K562 (cell line): ENCODE measurements around the gene PRKRIP1. TPM values are rescaled to one million over a fixed set of nuclear protein-coding genes. Genes with fewer than 3 reads are reported as not detected.

Experiments
- NRF1 ChIP-seq, 2 experiments: fragments of 450-650 bp; IDR thresholded peaks in 1 of 2; conservative IDR thresholded peaks in 1 of 2; 2 replicates each; pipeline ENCODE4 v1.6.1; 2014; ENCODE audit warnings: mild to moderate bottlenecking in 2 of 2
- POLR2G ChIP-seq: fragments of 200-400 bp; formaldehyde crosslinking; IDR thresholded peaks from 2 replicates; pipeline ENCODE4 v1.6.1; 2017; ENCODE audit warnings: low read depth, mild to moderate bottlenecking, antibody characterized with exemption, low read length, moderate library complexity
- RCOR1 ChIP-seq, 2 experiments: IDR thresholded peaks; 2 replicates each; pipeline ENCODE4 v1.6.1; 2012; ENCODE audit warnings: low read depth in 2 of 2, low read length in 2 of 2, borderline replicate concordance in 1 of 2, improper control_type of control experiment in 1 of 2
- SP2 ChIP-seq: IDR thresholded peaks from 2 replicates; pipeline ENCODE4 v1.6.1; 2011; ENCODE audit warnings: mild to moderate bottlenecking, low read depth, low read length, moderate library complexity; ENCODE audit not compliant: poor library complexity, severe bottlenecking; ENCODE audit errors: extremely low read depth
- TAF9B ChIP-seq: fragments of 450-650 bp; IDR thresholded peaks from 2 replicates; pipeline ENCODE4 v1.6.1; 2018; ENCODE audit warnings: mild to moderate bottlenecking; ENCODE audit not compliant: partially characterized antibody
- TBP ChIP-seq: optimal IDR thresholded peaks from 2 replicates; pipeline ENCODE3; 2011; ENCODE audit warnings: low read depth, low read length, improper control_type of control experiment
- TEAD2 ChIP-seq: fragments of 450-650 bp; IDR thresholded peaks from 2 replicates; pipeline ENCODE4 v1.6.1; 2016; ENCODE audit warnings: missing genetic modification characterization, control low read depth, missing compliant biosample characterization
- TOE1 ChIP-seq, 2 experiments: fragments of 450-650 bp in 1 of 2; sonication (generic) in 1 of 2; formaldehyde crosslinking in 1 of 2; IDR thresholded peaks; 2 replicates each; pipeline versions ENCODE4 v1.7.1 to v1.8.0; 2016 to 2022; ENCODE audit warnings: borderline replicate concordance in 2 of 2, mild to moderate bottlenecking in 2 of 2, antibody characterized with exemption in 1 of 2, inconsistent platforms in 1 of 2, low read depth in 1 of 2, missing genetic modification reagents in 1 of 2, moderate library complexity in 1 of 2
- polyA plus RNA-seq, 8 experiments: library from polyadenylated mRNA; depleted of rRNA in 4 of 8; stranded (reverse) in 5 of 8; unstranded in 3 of 8; fragments of >200 nt; fragmentation: Nextera tagmentation in 2 of 8; fragmentation: Illumina TruSeq in 1 of 8; extraction: Ambion mirVana in 2 of 8; extraction: Trizol in 1 of 8; gene quantifications; 2 replicates each; pipeline versions ENCODE4 v1.2.1 to v1.2.3, GENCODE V29; 2011 to 2014; ENCODE audit warnings: inconsistent platforms in 1 of 8, missing spikeins in 1 of 8
- total RNA-seq, 7 experiments: library from RNA; depleted of rRNA in 6 of 7; stranded (reverse); fragments of >200 nt in 6 of 7; fragmentation: Illumina TruSeq in 2 of 7; extraction: Trizol in 2 of 7; gene quantifications; 2 replicates each; pipeline versions ENCODE4 v1.2.1 to v1.2.3, GENCODE V29; 2011 to 2021; ENCODE audit warnings: low replicate concordance in 1 of 7
- TF ChIP-seq, protein P1 (sequence below): fragments of 250-450 bp; sonication (Bioruptor Pico); IDR thresholded peaks from 2 replicates; pipeline ENCODE4 v1.5.0; 2020; ENCODE audit warnings: mild to moderate bottlenecking
- TF ChIP-seq, protein P2 (sequence below): fragments of 200-600 bp; sonication (generic); IDR thresholded peaks from one replicate; pipeline ENCODE4 v1.6.1; 2012; ENCODE audit warnings: mild to moderate bottlenecking, low read depth, low read length, inconsistent platforms

PRKRIP1 gene
- total and polyA plus RNA-seq, 9 of the 15 experiments (the other 6 are each of a cell fraction or from before 2014, with no cell fraction given): 14.9 to 52.1 (median 19.8) TPM

DNA sequence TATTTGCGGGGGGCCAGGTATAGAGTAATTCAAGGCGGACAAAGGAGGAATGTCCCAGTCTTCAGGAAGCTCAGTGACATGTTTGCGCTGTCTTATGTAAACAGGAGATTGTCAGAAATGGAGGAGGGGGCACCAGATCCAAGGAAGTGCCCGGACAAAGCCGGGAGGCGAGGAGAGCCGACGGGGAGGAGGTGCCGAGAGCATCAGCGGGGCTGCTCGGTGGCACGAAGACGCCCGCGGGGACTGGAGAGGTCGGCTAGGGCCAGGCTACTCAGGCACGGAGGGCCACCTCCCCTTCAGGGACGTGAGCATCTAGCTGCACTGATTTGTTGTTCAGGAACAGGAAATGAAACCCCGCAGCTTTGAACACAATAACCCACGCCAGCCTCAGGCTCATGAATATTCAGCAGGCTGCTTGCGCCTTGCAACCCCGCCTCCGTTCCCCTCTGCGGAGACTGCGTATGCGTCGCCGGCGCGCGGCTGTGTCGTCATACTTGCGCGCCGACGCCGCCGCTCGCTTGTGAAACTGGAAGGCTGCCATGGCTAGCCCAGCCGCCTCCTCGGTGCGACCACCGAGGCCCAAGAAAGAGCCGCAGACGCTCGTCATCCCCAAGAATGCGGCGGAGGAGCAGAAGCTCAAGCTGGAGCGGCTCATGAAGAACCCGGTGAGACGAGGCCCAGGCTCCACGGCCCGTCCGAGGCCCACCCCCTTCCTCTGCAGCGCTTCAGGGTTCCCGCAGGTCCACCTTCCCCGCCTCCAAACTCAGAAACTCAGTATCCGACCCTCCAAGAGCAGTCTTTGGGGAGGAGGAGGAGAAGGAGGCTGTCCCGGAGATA lies at the start of gene PRKRIP1 (continued):
- TF ChIP-seq POLR2G (peak; percentile 94), RCOR1 (IDR thresholded peaks at IDR 0.05; ENCODE audit: borderline replicate concordance in 1 of 2, low read depth in 2 of 2, low read length in 2 of 2) (peak; percentile 6 to 74; a peak in 2 of 4 replicates), TBP (peak; percentile 59), TOE1 (IDR thresholded peaks at IDR 0.05; ENCODE audit: borderline replicate concordance) (0 out of 2 replicates have a peak, but pooled peaks have one; percentile 41), TOE1 (CRISPR knock-in tag; IDR thresholded peaks at IDR 0.05; ENCODE audit: borderline replicate concordance, low read depth) (no peak), TEAD2 (tag) (no peak), TAF9B (no peak), NRF1 (conservative IDR thresholded peaks at IDR 0.05 in 1 of 2, IDR thresholded peaks at IDR 0.05 in 1 of 2) (peak; percentile 64 to 73; a peak in 3 of 4 replicates), SP2 (no peak)
- TF ChIP-seq, protein P1, sequence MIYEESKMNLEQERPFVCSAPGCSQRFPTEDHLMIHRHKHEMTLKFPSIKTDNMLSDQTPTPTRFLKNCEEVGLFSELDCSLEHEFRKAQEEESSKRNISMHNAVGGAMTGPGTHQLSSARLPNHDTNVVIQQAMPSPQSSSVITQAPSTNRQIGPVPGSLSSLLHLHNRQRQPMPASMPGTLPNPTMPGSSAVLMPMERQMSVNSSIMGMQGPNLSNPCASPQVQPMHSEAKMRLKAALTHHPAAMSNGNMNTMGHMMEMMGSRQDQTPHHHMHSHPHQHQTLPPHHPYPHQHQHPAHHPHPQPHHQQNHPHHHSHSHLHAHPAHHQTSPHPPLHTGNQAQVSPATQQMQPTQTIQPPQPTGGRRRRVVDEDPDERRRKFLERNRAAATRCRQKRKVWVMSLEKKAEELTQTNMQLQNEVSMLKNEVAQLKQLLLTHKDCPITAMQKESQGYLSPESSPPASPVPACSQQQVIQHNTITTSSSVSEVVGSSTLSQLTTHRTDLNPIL: no peak
- TF ChIP-seq, protein P2, sequence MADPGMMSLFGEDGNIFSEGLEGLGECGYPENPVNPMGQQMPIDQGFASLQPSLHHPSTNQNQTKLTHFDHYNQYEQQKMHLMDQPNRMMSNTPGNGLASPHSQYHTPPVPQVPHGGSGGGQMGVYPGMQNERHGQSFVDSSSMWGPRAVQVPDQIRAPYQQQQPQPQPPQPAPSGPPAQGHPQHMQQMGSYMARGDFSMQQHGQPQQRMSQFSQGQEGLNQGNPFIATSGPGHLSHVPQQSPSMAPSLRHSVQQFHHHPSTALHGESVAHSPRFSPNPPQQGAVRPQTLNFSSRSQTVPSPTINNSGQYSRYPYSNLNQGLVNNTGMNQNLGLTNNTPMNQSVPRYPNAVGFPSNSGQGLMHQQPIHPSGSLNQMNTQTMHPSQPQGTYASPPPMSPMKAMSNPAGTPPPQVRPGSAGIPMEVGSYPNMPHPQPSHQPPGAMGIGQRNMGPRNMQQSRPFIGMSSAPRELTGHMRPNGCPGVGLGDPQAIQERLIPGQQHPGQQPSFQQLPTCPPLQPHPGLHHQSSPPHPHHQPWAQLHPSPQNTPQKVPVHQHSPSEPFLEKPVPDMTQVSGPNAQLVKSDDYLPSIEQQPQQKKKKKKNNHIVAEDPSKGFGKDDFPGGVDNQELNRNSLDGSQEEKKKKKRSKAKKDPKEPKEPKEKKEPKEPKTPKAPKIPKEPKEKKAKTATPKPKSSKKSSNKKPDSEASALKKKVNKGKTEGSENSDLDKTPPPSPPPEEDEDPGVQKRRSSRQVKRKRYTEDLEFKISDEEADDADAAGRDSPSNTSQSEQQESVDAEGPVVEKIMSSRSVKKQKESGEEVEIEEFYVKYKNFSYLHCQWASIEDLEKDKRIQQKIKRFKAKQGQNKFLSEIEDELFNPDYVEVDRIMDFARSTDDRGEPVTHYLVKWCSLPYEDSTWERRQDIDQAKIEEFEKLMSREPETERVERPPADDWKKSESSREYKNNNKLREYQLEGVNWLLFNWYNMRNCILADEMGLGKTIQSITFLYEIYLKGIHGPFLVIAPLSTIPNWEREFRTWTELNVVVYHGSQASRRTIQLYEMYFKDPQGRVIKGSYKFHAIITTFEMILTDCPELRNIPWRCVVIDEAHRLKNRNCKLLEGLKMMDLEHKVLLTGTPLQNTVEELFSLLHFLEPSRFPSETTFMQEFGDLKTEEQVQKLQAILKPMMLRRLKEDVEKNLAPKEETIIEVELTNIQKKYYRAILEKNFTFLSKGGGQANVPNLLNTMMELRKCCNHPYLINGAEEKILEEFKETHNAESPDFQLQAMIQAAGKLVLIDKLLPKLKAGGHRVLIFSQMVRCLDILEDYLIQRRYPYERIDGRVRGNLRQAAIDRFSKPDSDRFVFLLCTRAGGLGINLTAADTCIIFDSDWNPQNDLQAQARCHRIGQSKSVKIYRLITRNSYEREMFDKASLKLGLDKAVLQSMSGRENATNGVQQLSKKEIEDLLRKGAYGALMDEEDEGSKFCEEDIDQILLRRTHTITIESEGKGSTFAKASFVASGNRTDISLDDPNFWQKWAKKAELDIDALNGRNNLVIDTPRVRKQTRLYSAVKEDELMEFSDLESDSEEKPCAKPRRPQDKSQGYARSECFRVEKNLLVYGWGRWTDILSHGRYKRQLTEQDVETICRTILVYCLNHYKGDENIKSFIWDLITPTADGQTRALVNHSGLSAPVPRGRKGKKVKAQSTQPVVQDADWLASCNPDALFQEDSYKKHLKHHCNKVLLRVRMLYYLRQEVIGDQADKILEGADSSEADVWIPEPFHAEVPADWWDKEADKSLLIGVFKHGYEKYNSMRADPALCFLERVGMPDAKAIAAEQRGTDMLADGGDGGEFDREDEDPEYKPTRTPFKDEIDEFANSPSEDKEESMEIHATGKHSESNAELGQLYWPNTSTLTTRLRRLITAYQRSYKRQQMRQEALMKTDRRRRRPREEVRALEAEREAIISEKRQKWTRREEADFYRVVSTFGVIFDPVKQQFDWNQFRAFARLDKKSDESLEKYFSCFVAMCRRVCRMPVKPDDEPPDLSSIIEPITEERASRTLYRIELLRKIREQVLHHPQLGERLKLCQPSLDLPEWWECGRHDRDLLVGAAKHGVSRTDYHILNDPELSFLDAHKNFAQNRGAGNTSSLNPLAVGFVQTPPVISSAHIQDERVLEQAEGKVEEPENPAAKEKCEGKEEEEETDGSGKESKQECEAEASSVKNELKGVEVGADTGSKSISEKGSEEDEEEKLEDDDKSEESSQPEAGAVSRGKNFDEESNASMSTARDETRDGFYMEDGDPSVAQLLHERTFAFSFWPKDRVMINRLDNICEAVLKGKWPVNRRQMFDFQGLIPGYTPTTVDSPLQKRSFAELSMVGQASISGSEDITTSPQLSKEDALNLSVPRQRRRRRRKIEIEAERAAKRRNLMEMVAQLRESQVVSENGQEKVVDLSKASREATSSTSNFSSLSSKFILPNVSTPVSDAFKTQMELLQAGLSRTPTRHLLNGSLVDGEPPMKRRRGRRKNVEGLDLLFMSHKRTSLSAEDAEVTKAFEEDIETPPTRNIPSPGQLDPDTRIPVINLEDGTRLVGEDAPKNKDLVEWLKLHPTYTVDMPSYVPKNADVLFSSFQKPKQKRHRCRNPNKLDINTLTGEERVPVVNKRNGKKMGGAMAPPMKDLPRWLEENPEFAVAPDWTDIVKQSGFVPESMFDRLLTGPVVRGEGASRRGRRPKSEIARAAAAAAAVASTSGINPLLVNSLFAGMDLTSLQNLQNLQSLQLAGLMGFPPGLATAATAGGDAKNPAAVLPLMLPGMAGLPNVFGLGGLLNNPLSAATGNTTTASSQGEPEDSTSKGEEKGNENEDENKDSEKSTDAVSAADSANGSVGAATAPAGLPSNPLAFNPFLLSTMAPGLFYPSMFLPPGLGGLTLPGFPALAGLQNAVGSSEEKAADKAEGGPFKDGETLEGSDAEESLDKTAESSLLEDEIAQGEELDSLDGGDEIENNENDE: no peak
